Fibroblast of lung (primary cell): ENCODE data around the gene UBE2S. TPM values are rescaled to one million over a fixed set of nuclear protein-coding genes. Genes with fewer than 3 reads are reported as not detected.

ENCODE experiments used
- DNase-seq, 2 donors: peaks; one replicate each; pipeline versions ENCODE4 v3.0.0 to v3.0.0-alpha.2; 2010; ENCODE audit warnings: low read depth in 2 of 2
- H2AFZ ChIP-seq: 2 replicates; pipeline ENCODE4 v1.5.1; 2012; ENCODE audit warnings: low read length, control low read depth, inconsistent platforms
- H3K27ac ChIP-seq: 2 replicates; pipeline ENCODE4 v1.5.1; 2011; ENCODE audit warnings: low read length, control low read depth; ENCODE audit not compliant: insufficient read depth
- H3K27me3 ChIP-seq: 2 replicates; pipeline ENCODE4 v1.5.1; 2011; ENCODE audit warnings: mild to moderate bottlenecking, low read length; ENCODE audit not compliant: control insufficient read depth, insufficient read depth
- H3K36me3 ChIP-seq: 2 replicates; pipeline ENCODE4 v1.5.1; 2011; ENCODE audit warnings: low read length; ENCODE audit not compliant: control insufficient read depth, insufficient read depth
- H3K4me1 ChIP-seq: 2 replicates; pipeline ENCODE4 v1.5.1; 2011; ENCODE audit warnings: low read length; ENCODE audit not compliant: control insufficient read depth, insufficient read depth; ENCODE audit errors: extremely low read depth
- H3K4me2 ChIP-seq: 2 replicates; pipeline ENCODE4 v1.5.1; 2011; ENCODE audit warnings: low read length, control low read depth; ENCODE audit not compliant: insufficient read depth; ENCODE audit errors: extremely low read depth
- H3K4me3 ChIP-seq, 4 experiments: fragments of 200-600 bp in 1 of 4; sonication (generic) in 1 of 4; replicated peaks in 1 of 4; 2 replicates each; pipeline ENCODE4 v1.5.1; 2011 to 2016; ENCODE audit warnings: low read length in 4 of 4, low read depth in 3 of 4, mild to moderate bottlenecking in 3 of 4, control low read depth in 2 of 4, inconsistent platforms in 1 of 4, mixed read lengths in 1 of 4; ENCODE audit not compliant: insufficient read depth in 1 of 4; ENCODE audit errors: control extremely low read depth in 1 of 4
- H3K79me2 ChIP-seq: 2 replicates; pipeline ENCODE4 v1.5.1; 2012; ENCODE audit warnings: mild to moderate bottlenecking, low read length, inconsistent platforms; ENCODE audit not compliant: control insufficient read depth, insufficient read depth
- H3K9ac ChIP-seq: 2 replicates; pipeline ENCODE4 v1.5.1; 2011; ENCODE audit warnings: mild to moderate bottlenecking, low read length, control low read depth; ENCODE audit not compliant: insufficient read depth
- H3K9me3 ChIP-seq: 2 replicates; pipeline ENCODE4 v1.5.1; 2012; ENCODE audit warnings: low read depth, low read length; ENCODE audit not compliant: control insufficient read depth, insufficient read depth
- H4K20me1 ChIP-seq: 2 replicates; pipeline ENCODE4 v1.5.1; 2011; ENCODE audit warnings: low read length; ENCODE audit not compliant: control insufficient read depth, insufficient read depth; ENCODE audit errors: extremely low read depth
- CTCF ChIP-seq, 2 donors: IDR thresholded peaks in 1 of 2; conservative IDR thresholded peaks in 1 of 2; 1 replicate in 1 of 2; 2 replicates in 1 of 2; pipeline ENCODE4 v1.5.1; 2011 to 2012; ENCODE audit warnings: low read length in 2 of 2, control low read depth in 1 of 2, inconsistent platforms in 1 of 2, low read depth in 1 of 2, mild to moderate bottlenecking in 1 of 2
- EZH2 ChIP-seq: IDR thresholded peaks from 2 replicates; pipeline ENCODE4 v1.5.1; 2012; ENCODE audit warnings: low read length, control low read depth, mild to moderate bottlenecking; ENCODE audit errors: missing control alignments
- polyA plus RNA-seq, 2 donors: library from polyadenylated mRNA; depleted of rRNA in 1 of 2; stranded (reverse) in 1 of 2; unstranded in 1 of 2; fragments of >200 nt; gene quantifications; 2 replicates each; pipeline ENCODE4 v1.2.1, GENCODE V29; 2011 to 2012; ENCODE audit warnings: missing spikeins in 1 of 2
- total RNA-seq: library from RNA; depleted of rRNA; stranded (reverse); fragments of >200 nt; gene quantifications from 2 replicates; pipeline ENCODE4 v1.2.1, GENCODE V29; 2014

Gene UBE2S
- total and polyA plus RNA-seq, 2 donors (not counting 1 experiment from before 2014, with no cell fraction given): 25.4 to 41.0 TPM

DNA sequence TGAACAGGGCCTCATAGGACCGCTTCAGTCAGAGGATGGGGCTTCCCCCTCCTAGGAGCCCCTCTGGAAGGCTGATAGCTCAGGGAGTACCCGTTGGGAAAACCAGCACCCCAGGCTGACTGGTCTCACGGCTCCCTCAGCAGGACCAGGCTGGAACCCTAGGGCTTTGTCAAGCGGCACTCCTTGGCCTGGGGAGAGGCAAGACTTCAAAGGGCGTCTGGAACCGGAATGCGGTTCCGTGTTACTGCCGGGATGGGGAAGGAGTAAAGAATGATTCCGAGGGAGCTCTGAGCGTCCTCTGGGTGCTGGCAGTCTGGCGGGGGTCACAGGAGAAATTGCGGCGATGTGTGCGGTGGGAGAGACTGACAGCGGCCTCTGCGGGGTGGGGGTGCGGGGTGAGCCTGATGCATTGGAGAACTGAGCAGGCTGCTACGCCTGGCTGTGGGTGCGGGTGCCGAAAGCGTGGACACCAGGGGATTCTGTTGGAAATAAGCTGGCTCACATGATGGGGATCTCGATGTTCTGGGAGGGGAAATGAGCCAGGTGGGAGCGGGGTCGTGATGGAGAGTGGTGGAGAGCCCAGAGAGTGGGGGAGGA lies 54.9 kb downstream of the UBE2S start:
- Histone ChIP-seq H3K4me1 (no peaks in the 10 kb centered on the region), H4K20me1 (no peaks in the 10 kb centered on the region), H3K9me3 (no peaks in the 10 kb centered on the region), H3K4me3 (no peak overlapping the region), H2AFZ (no peak overlapping the region), H3K4me2 (no peak overlapping the region), H3K79me2 (no peaks in the 10 kb centered on the region), H3K36me3 (no peaks in the 10 kb centered on the region), H3K27ac (no peak overlapping the region), H3K27me3 (peaks cover 31% of the 10 kb centered on the region), H3K9ac (no peak overlapping the region)
- TF ChIP-seq CTCF (conservative IDR thresholded peaks at IDR 0.05 in 1 of 2, IDR thresholded peaks at IDR 0.05 in 1 of 2; ENCODE audit: low read depth in 1 of 2, low read length in 2 of 2): no peak
- TF ChIP-seq EZH2: no peak
- DNase-seq: no peak

GRCh38 chr19:55352040-55352439 lies 55.5 kb downstream of the UBE2S start:
- DNase-seq: no peak
- no peaks in the 10 kb centered on the region for H3K9me3 ChIP-seq
- H3K36me3 ChIP-seq: no peaks in the 10 kb centered on the region
- no peak for TF ChIP-seq CTCF (conservative IDR thresholded peaks at IDR 0.05 in 1 of 2, IDR thresholded peaks at IDR 0.05 in 1 of 2; ENCODE audit: low read depth in 1 of 2, low read length in 2 of 2)
- TF ChIP-seq EZH2: no peak
- H3K4me3 ChIP-seq: no peak overlapping the region
- no peak overlapping the region for H3K27ac ChIP-seq
- no peaks in the 10 kb centered on the region for H3K4me1 ChIP-seq
- H3K4me2 ChIP-seq: no peak overlapping the region
- no peaks in the 10 kb centered on the region for H4K20me1 ChIP-seq
- no peaks in the 10 kb centered on the region for H3K79me2 ChIP-seq
- H3K9ac ChIP-seq: no peak overlapping the region
- H2AFZ ChIP-seq: no peak overlapping the region
- peaks cover 31% of the 10 kb centered on the region for H3K27me3 ChIP-seq

DNA sequence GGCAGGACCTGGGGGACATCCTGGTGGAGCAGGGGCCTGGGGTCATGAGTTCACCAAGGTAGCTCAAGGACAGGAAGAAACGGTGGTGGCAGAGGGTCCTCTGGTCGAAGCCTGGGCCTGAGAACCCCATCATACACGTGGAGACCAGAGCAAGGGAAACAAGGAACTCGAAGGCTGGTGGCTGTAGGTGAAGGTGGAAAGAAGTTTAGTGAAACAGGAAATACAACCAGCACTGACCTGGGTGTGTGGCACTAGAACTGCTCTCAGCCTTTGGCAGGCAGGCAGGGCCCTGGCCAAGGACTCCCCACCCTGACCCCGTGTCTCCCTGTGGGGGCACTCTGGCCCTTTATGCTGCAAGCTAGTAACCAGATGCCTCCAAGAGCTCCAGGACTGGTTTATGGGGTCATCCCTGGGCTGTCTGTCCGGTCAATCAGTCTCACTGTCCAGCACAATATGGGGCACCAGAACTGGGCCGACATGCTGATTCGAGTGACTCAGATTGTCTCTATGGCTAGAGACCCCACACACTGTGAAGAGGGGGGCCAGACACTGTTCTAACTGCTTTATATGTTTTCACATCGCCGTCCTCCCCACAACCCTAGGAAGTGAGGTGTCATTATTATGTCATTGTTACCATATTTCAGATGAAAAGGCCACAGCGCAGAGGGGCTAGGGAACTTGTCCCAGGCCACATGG lies 56.8 kb downstream of the UBE2S start:
- Histone ChIP-seq H3K4me2 (no peak overlapping the region), H3K27me3 (peaks cover 31% of the 10 kb centered on the region), H3K4me3 (no peak overlapping the region), H3K9ac (no peak overlapping the region), H2AFZ (no peak overlapping the region), H3K9me3 (no peaks in the 10 kb centered on the region), H3K27ac (no peak overlapping the region), H3K4me1 (peaks cover under 1% of the 10 kb centered on the region), H4K20me1 (no peaks in the 10 kb centered on the region), H3K79me2 (no peaks in the 10 kb centered on the region), H3K36me3 (no peaks in the 10 kb centered on the region)
- TF ChIP-seq CTCF (conservative IDR thresholded peaks at IDR 0.05 in 1 of 2, IDR thresholded peaks at IDR 0.05 in 1 of 2; ENCODE audit: low read depth in 1 of 2, low read length in 2 of 2) (no peak), EZH2 (no peak)
- no peak for DNase-seq

Other genes starting within 250 kb of the UBE2S start
Only the 30 nearest of the 32 such genes appear.
- 0.50 TPM in 1 of 2 replicates, not detected in the other for gene SYT5, start 227.5 kb downstream of the UBE2S start, total RNA-seq
- gene SYT5, start 227.5 kb downstream of the UBE2S start, polyA plus RNA-seq: 0.05 and 0.08 TPM in 2 replicates
- 7.7 and 19.5 TPM in 2 replicates for gene PTPRH, start 198.3 kb downstream of the UBE2S start, total RNA-seq
- 2.5 and 4.4 TPM in 2 replicates for gene PTPRH, start 198.3 kb downstream of the UBE2S start, polyA plus RNA-seq
- 1.3 TPM in 2 replicates for gene TMEM86B, start 179.0 kb downstream of the UBE2S start, total RNA-seq
- 0.34 and 0.62 TPM in 2 replicates for gene TMEM86B, start 179.0 kb downstream of the UBE2S start, polyA plus RNA-seq
- gene PPP6R1, start 148.8 kb downstream of the UBE2S start, total RNA-seq: 19.3 and 34.0 TPM in 2 replicates
- gene PPP6R1, start 148.8 kb downstream of the UBE2S start, polyA plus RNA-seq: 28.5 and 43.1 TPM in 2 replicates
- 19.8 and 21.5 TPM in 2 replicates for gene HSPBP1, start 127.7 kb downstream of the UBE2S start, total RNA-seq
- 12.5 and 15.8 TPM in 2 replicates for gene HSPBP1, start 127.7 kb downstream of the UBE2S start, polyA plus RNA-seq
- 3.9 and 5.1 TPM in 2 replicates for gene BRSK1, start 123.8 kb downstream of the UBE2S start, total RNA-seq
- gene BRSK1, start 123.8 kb downstream of the UBE2S start, polyA plus RNA-seq: 5.1 and 8.4 TPM in 2 replicates
- not detected in 2 replicates for gene TMEM150B, start 82.4 kb downstream of the UBE2S start, total RNA-seq
- not detected in 2 replicates for gene TMEM150B, start 82.4 kb downstream of the UBE2S start, polyA plus RNA-seq
- gene KMT5C, start 67.9 kb downstream of the UBE2S start, total RNA-seq: 4.1 and 4.6 TPM in 2 replicates
- gene KMT5C, start 67.9 kb downstream of the UBE2S start, polyA plus RNA-seq: 1.9 and 2.5 TPM in 2 replicates
- under 0.01 and 0.17 TPM in 2 replicates for gene COX6B2, start 53.1 kb downstream of the UBE2S start, total RNA-seq
- 0.03 and 0.14 TPM in 2 replicates for gene COX6B2, start 53.1 kb downstream of the UBE2S start, polyA plus RNA-seq
- gene GARIN5B, start 44.5 kb downstream of the UBE2S start, total RNA-seq: not detected in 2 replicates
- not detected in 2 replicates for gene GARIN5B, start 44.5 kb downstream of the UBE2S start, polyA plus RNA-seq
- gene IL11, start 37.3 kb downstream of the UBE2S start, total RNA-seq: 0.66 and 1.0 TPM in 2 replicates
- 1.2 and 1.3 TPM in 2 replicates for gene IL11, start 37.3 kb downstream of the UBE2S start, polyA plus RNA-seq
- not detected in 2 replicates for gene TMEM190, start 31.0 kb downstream of the UBE2S start, total RNA-seq
- 0.14 TPM in 1 of 2 replicates, not detected in the other for gene TMEM190, start 31.0 kb downstream of the UBE2S start, polyA plus RNA-seq
- gene TMEM238, start 23.5 kb downstream of the UBE2S start, total RNA-seq: 0.26 and 0.33 TPM in 2 replicates
- gene TMEM238, start 23.5 kb downstream of the UBE2S start, polyA plus RNA-seq: not detected in 2 replicates
- gene RPL28, start 21.9 kb downstream of the UBE2S start, total RNA-seq: 146 and 168 TPM in 2 replicates
- gene RPL28, start 21.9 kb downstream of the UBE2S start, polyA plus RNA-seq: 548 and 665 TPM in 2 replicates
- gene SHISA7, start 35.5 kb upstream of the UBE2S start, total RNA-seq: not detected in 2 replicates
- gene SHISA7, start 35.5 kb upstream of the UBE2S start, polyA plus RNA-seq: not detected in 2 replicates
- gene ISOC2, start 53.9 kb upstream of the UBE2S start, total RNA-seq: 34.2 and 35.5 TPM in 2 replicates
- gene ISOC2, start 53.9 kb upstream of the UBE2S start, polyA plus RNA-seq: 24.8 and 27.7 TPM in 2 replicates
- gene C19orf85, start 57.0 kb upstream of the UBE2S start, total RNA-seq: not detected in 2 replicates
- not detected in 2 replicates for gene C19orf85, start 57.0 kb upstream of the UBE2S start, polyA plus RNA-seq
- gene ZNF628, start 68.8 kb upstream of the UBE2S start, total RNA-seq: 0.77 and 1.3 TPM in 2 replicates
- gene ZNF628, start 68.8 kb upstream of the UBE2S start, polyA plus RNA-seq: 0.49 and 0.86 TPM in 2 replicates
- gene NAT14, start 77.4 kb upstream of the UBE2S start, total RNA-seq: 12.1 and 18.2 TPM in 2 replicates
- 18.3 and 19.3 TPM in 2 replicates for gene NAT14, start 77.4 kb upstream of the UBE2S start, polyA plus RNA-seq
- 19.3 and 19.7 TPM in 2 replicates for gene SSC5D, start 80.6 kb upstream of the UBE2S start, total RNA-seq
- 2.1 and 3.0 TPM in 2 replicates for gene SSC5D, start 80.6 kb upstream of the UBE2S start, polyA plus RNA-seq
- not detected in 2 replicates for gene SBK2, start 129.3 kb upstream of the UBE2S start, total RNA-seq
- gene SBK2, start 129.3 kb upstream of the UBE2S start, polyA plus RNA-seq: not detected in 2 replicates
- 0.26 and 0.66 TPM in 2 replicates for gene SBK3, start 137.8 kb upstream of the UBE2S start, total RNA-seq
- gene SBK3, start 137.8 kb upstream of the UBE2S start, polyA plus RNA-seq: not detected in 2 replicates
- 3.3 and 5.4 TPM in 2 replicates for gene ZNF579, start 173.1 kb upstream of the UBE2S start, total RNA-seq
- gene ZNF579, start 173.1 kb upstream of the UBE2S start, polyA plus RNA-seq: 4.2 and 5.0 TPM in 2 replicates
- 2.3 TPM in 2 replicates for gene FIZ1, start 191.7 kb upstream of the UBE2S start, total RNA-seq
- gene FIZ1, start 191.7 kb upstream of the UBE2S start, polyA plus RNA-seq: 1.8 and 2.7 TPM in 2 replicates
- 13.4 and 16.8 TPM in 2 replicates for gene ZNF524, start 192.5 kb upstream of the UBE2S start, total RNA-seq
- 2.4 and 2.6 TPM in 2 replicates for gene ZNF524, start 192.5 kb upstream of the UBE2S start, polyA plus RNA-seq
- 0.51 and 1.2 TPM in 2 replicates for gene ZNF865, start 197.9 kb upstream of the UBE2S start, total RNA-seq
- gene ZNF865, start 197.9 kb upstream of the UBE2S start, polyA plus RNA-seq: 1.2 TPM in 2 replicates
- gene ZNF784, start 216.8 kb upstream of the UBE2S start, total RNA-seq: 4.6 and 5.6 TPM in 2 replicates
- 1.6 and 2.0 TPM in 2 replicates for gene ZNF784, start 216.8 kb upstream of the UBE2S start, polyA plus RNA-seq
- 3.3 and 4.1 TPM in 2 replicates for gene ZNF580, start 233.2 kb upstream of the UBE2S start, total RNA-seq
- gene ZNF580, start 233.2 kb upstream of the UBE2S start, polyA plus RNA-seq: 7.2 and 10.9 TPM in 2 replicates
- 33.4 and 40.1 TPM in 2 replicates for gene ZNF581, start 235.9 kb upstream of the UBE2S start, total RNA-seq
- gene ZNF581, start 235.9 kb upstream of the UBE2S start, polyA plus RNA-seq: 9.0 and 9.2 TPM in 2 replicates
- gene CCDC106, start 240.4 kb upstream of the UBE2S start, total RNA-seq: 8.0 and 10.2 TPM in 2 replicates
- gene CCDC106, start 240.4 kb upstream of the UBE2S start, polyA plus RNA-seq: 4.5 and 5.9 TPM in 2 replicates